ENCODE measurements around the gene NLRP1.

Gene NLRP1

DNA sequence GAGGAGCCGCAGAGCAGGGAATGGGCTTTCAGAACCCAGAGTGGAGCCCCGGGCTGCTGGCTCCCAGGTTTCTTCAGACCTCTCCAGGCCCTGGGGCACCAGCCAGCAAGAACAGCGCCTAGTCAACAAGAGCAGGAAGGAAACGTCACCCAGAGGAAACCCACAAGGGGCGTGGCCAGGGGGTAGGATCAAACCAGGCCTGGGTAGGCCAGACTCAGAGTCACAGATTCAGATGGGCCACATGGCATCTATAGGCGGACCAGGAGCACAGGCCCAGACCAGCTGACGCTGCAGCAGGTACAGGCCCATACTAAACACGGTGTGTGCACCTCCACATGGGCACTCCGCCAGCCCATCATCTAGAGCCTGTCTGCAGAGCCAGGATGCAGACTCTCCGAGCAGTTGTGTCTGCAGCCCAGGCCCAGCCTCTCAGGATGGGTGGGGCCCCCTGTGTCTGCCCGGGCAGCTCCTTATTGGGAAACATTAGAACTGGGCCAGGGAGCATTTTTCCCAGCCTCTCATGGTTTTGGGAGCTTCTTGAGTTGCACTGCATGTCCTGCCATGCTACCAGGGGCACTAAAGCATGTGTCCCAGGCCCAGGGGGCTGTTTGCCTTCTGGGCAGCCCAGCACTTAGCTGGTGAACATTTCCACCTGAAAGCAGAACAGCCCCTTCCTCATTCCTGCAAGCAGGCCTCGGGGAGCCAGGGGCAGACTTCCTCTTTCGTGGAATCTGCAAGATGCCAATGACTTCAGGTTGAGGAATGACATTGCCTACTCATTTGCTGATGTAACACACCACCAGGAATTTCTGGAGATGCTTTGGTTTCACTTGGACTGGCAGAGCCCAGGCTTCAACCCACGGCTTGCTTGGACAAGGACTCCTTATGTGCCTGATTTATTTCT, at the start of gene NLRP1:
TSS of gene NLRP1 (minus strand) at position 127 of the 904 bp plus-strand sequence. CDS start 552 bp downstream, outside the sequence.
- peak; percentile 85 for DNase-seq

DNA sequence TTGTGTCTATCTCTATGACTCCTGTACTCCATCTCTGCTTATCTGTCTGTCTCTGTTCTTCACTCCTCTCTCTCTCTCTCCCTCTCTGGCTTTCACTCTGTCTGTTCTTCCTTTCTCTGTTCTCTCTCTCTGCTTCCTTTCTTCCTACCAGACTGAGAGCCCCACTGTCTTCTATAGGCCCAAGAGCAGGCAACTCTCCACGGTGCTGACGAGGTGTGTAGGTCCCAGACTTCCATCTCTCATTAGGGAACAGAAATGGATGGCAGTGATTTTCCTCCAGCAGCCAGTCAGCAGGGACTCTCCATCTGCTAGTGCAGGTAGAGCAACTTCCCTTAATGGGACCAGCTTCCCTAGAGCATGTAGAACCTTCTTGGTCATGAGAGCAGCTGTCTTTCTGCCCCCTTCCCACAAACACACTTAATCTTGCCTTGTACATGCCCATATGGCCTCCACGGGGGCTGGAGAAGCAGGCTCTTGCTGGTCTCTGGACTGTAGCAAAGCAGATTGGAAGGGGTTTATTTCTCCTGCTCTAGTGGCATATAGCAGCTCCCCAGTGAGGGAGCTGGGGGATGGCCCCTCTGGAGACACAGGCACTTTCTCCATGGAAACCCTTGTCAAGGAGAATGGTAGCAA, 47.8 kb upstream of the NLRP1 start:
- no peak for DNase-seq

DNA sequence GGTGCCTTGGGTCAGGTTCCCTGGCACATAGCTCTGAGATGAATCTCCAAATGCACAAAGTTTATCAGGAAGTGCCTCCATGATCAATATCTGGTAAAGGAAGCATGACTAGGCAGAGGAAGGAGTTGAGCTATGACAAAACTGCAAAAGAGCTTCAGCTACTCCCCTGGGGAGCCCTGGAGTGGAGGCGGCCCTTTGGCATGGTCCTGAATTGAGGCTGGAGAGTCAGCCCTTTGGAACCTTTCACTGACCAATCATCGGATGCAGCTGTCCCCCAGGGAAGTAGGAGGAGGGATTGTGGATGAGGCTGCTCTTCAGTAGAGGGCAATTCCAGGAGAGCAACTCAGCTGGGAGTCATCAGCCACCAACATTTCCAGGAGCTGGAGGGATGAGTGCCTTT, 46.1 kb upstream of the NLRP1 start:
- DNase-seq = no peak

DNA sequence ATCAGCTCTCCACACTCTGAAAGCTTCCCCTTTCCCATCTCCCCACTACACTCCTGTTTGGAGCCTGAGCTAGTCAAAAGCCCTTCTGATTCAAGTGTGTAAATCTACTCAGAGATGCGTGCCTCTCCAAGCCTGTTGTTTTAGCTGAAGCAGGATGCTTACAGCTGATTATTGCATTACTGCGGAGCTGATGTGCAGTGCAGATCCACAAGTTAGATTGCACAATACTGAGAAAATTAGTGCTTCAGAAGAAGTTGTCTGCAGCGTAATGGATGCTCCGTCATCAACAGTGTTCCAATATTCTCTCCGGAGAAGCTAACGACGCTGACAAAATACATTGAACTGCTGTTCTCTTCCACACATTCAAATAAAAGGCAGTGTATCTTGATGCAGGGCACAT, 44.8 kb upstream of the NLRP1 start:
- DNase-seq = no peak

DNA sequence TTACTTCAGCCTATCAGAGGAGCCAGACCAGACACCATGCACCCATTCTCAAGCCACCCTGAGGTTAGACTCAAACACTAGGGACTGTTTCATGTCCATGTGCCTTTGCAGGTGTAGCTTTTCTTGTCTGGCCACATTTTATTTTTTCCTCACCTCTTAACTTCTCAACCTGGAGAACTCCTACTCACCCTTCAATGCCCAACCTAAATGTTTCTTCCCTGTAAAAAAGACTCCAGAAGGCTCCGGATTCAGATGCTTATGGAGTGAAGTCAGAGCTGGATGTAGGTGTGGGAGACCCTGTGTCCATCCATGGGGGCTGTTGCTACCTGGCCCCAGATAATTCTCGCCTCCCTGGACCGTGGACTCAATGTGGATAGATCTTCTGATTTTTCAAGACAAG, 44.0 kb upstream of the NLRP1 start:
- DNase-seq = no peak

DNA sequence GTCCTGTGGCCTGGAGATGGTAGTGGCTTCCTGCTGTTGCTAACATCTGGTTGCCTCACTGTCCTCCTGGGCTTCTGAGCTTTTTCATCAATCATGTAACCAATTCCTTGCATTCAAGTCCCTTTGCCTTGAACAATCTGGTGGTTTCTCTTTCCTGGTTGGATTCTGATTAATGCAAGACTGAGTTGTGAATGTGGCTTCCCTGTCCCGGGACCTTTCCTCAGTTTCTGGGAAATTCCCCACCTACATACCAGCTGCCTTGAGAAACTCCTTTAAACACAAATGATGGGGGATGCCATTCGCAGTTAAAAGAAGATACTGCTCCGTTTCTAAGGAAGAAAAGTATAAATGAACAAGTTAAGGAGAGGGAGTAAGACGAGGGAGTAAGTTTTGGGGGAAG, 39.9 kb upstream of the NLRP1 start:
- DNase-seq = no peak

DNA sequence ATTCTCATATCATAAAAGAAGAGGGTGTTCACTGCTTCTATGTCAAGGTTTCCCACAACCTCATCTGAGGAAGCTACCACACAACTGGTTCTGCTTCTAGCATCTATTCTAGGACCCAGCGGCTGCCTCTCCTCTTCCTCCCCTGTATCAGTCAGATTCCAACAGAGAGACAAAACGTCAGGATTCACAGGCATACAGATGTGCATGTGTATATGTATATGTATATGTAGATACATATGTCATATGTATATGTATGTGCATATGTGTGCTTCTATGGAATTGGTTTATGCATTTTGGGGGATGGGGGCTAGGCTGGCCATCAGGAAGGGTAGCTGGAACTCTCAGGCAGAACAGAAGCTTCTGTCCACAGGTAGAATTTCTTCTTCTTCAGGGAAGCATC, 37.4 kb upstream of the NLRP1 start:
- DNase-seq = no peak

DNA sequence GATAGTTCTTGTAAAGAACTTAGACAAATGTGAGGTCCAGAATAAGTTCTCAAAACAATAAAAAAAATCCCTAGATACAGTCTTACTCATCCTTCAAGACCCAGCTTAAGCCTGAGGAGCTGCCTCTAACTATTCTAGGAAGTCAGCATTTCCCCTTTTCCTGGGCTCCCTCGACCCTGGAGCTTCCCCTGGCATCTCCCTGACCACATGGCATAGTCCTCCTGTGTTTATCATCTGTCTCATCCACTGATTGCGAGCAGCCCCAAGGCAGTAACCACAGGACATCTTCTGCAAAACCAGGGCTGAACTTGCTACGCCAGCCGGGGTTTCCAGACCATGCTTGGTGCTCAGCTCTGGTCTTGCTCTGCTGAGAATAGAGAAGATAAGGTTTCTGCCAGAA, 36.7 kb upstream of the NLRP1 start:
- DNase-seq = no peak

DNA sequence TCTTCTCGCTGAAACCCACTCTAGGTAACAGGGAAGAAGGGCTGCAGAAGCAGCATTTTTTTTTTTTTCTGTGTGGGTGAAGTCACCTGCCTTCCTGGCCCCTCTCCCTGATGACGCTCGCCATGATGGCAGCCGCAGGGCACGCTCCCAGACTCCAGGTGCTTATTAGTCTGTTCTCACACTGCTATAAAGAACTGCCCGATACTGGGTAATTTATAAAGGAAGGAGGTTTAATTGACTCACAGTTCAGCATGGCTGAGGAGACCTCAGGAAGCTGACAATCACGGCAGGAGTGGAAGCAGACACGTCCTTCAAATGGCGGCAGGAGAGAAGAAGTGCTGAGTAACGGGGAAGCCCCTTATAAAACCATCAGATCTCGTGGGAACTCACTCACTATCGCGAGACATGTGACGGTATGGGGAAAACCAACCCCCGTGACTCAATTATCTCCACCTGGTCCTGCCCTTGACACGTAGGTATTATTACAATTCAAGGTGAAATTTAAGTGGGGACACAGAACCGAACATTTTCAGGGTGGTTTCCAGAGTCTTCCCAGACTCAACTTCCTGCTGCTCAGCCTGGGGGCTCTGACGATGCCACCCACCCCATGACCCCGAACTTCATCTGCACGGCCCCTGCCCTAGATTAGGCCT, 34.9 kb upstream of the NLRP1 start:
- no peak for DNase-seq

DNA sequence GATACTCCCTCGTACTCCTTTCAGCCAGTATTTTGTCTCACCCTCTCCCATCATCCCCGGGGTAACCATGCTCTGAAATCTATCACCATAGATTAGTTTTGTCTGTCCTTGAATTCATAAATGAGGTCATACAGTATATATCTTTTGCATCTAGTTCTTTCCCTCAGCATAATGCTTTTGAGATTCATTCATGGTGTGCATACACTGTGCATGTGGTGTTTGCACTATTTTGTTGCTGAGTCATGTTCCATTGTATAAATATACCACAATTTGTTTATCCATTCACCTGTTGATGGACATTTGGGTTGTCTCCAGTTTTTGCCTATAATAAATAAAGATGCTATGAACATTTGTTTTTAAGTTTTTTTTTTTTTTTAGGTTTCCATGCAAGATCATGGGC, 34.2 kb upstream of the NLRP1 start:
- no peak for DNase-seq

DNA sequence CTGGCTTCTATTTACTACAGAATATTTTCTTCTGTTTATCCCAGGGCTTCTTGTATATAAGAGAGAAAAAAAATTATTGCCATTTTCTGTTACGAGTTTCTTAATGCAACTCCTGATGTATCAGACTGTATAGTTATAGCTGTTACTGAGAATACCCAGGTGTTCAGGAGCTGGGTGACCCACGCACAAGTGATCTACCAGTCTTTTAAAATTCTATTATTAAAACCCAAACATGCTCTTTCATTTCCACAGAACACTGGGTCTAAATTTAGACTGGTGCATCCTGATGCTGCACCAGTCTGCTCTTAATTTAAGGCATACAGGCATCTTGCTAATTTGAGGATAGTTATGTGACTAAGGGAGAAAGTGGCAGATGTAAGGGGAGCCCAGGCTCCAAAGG, 31.2 kb upstream of the NLRP1 start:
- DNase-seq = no peak

DNA sequence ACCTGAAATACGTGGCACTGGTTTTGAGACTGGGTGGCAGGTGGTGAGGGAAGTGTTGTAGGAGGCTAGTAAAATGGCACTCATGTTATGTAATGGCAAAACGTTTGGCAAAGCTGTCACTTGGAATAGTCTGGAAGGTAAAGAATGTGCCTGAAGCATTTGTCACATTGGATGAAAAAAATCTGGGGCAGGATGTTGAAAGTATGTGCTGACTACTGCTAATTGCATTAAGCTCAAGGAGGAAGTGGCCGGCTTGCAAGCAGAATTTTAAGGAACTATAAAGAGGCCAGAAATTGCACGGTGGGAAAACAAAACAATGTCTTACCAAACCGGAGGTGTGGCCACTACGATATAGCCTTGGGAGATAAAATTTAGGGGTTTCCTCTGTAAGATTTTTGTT, 26.6 kb upstream of the NLRP1 start:
- no peak for DNase-seq

DNA sequence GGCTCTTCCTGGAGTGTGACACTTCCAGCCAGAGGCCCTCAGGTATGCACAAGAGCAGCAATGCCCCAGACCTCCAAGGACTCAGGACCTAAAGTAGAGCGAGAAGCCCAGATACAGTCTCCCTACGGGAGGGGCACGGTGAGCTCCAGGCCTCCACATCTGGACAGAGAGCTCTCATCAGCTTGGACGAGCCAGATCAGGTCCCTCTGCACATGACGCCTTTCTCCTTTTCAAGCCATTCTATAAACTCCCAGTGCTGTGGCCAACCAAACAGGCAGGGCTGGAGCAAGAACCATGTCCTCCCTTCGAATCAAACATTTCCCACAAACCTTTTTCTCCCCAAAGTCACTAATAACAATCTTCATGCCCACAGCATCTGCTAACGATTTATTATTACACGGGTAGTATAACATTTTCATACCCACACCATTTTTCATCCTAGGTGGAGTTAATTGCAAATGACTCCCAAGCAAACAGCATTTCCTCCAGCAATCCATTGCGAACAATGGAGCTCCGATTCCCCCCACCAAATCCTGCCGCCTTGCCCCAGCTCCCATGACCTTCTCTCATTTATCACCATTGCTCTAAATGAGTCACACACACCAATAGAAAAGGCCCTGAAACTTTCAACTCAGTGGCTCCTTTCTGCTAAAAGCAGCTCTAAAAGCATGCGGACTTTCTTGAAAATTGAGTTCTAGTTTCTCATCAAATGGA, 24.2 kb upstream of the NLRP1 start:
- no peak for DNase-seq

DNA sequence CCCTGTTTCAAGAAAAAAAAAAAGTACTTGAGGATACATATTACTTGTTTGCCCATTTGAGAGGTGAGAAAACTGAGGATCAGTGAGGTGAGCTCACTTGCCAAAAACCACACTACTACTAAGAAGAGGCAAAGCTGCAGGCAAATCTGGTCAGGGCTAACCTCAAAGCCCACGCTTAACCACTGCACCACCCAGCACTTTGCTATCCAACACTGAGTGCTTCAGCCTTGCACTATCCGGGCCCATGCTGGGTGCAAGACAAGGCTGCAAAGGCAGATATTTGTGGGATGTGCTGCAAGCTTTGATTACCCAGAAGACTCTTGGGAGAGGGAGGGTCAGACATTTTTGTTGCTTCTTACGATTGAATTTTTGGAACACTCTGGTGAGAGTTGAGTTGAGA, 23.6 kb upstream of the NLRP1 start:
- no peak for DNase-seq

DNA sequence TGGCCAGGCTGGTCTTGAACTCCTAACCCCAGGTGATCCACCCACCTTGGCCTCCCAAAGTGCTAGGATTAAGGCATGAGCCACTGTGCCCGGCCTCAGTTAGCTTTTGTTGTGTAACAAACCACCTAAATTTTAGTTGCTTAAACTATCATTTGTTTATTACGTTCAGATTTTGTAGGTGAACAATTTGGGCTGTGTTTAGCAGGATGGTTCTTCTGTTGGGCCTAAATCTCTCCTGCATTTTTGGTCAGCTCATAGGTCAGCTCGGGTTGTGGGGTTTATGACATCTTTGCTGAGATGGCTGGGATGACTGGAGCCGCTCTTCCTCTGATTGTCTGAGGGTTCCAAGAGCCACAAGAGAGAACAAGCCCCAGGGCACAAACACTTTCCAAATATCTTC, 21.1 kb upstream of the NLRP1 start:
- DNase-seq = no peak

DNA sequence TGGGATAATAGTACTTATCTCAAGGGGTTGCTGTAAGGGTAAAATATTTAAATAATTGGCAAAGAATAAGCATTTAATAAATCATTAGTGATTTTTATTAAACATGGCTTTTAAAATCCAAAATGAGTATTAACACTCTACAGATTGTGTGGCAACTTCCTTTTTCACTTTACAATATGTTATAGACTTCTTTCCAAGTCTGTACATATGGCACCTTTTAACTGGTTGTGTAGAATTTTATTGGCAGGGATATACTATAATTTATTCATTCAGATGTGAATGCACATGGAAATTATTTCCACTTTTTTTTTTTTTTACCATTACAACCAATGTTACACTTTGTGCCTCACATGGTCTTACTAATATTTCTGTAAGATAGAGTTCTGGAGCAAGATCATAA, 15.7 kb upstream of the NLRP1 start:
- no peak for DNase-seq

DNA sequence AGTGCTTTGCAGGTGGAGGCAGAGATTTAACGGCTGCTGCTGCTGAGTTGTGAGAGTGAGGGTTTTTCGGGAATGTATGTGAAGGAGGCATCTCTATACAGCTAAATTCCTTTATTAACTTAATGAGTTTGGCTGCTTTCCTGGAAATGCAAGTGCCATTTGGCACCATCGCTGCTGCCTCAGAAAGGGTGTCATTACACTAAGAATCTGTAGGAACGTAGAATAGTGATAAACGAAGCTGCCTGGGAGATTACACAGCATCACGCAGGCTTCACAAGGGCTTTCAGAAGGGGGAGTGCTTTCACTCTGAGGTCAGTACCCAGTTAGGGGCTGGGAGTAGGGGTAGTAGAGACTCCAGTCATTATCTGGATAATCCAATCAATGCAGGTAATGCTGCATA, 14.1 kb upstream of the NLRP1 start:
- no peak for DNase-seq

DNA sequence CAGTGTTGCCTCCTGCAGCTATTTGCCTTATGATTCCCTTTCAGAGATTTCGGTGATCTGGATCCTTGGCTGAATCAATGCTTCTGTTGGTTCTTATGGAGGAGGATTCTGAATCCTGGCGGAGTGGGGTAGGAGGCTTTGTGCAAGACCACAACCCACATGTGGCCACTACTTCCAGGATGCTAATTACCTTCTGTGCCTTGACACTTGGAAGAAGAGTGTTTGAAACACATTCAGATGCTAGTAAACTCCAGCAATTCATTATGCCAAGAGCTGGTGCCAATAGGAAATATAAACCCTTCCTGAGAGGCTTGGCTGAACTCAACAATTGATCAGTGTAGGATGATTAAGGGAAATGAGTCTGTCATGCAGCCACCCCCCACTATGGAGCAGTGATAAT, 12.1 kb upstream of the NLRP1 start:
- DNase-seq = no peak

DNA sequence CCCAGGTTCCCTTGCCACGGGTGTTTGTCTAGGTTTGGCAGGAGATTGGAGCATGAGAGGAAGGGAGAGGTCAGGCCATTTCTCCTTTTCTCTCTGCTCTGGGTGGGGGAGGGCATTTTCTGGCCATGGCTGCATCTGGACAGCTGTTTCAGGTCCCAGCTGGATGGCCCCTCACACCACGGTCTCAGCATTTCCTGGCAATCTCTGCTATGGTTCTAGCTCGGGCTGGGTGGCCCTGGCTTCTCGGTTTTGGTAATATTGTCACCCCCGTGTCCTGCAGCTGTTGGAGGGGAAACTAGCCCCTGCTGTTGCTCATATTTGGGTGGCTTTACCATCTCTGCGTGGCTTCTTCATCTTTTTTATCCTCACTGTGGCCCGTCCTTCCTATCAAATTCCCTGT, 11.5 kb upstream of the NLRP1 start:
- no peak for DNase-seq

DNA sequence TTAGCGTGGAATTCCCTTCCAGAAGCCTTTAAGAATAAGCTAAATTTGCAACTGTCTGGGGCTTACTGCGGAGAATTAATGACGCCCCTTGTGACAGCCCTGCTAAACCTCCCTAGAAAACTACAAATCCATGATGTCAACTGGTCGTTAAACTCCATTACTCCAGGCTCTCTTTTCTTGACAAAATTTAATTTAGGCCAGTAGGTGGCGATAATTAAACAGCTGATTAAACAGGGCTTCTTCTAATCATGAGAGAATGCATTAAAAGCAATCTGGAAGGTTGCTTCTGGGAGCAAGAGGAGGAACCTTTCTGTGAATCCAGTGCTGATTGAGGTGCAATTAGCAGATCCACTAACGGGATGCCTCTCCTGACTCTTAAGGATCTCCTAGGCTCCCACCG, 8.1 kb upstream of the NLRP1 start:
- DNase-seq = no peak

DNA sequence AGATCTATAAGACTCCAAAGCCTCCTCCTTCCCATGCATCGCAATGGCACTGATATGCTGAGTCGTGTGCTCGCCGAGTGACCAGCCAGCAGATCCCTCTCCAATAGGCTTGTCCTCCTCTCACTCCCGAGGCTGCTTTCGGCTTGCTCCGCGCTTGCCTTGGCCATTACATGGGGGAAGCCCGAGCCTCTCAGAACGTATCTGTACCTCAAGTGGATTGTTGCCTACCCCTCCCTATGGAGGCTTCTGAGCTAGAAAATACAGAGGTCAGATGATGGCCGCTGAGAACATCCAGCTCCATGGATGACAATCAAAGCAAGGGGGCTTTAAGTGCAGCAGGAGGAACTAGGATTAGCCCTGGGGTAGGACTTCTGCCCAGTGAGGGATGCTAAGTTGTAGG, 7.7 kb upstream of the NLRP1 start:
- no peak for DNase-seq

DNA sequence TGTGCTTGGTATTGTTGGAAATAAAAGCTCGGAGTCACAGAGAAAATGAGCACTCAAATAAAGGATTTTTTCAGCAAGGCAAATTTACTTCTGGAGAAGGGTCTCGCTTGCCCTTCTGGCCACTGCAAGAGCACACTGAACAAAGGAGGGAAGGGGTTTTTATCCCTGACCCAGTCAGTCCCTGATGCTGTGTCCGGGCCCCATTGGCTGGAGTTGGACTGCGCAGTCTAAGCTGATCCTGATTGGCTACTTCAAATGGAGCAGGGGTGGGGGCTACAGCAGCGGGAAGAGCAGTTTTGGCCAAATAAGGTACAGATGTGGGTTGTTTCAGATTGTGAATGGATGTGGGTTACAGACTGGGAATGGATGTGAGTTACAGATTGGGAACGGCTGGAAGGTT, 4.3 kb upstream of the NLRP1 start:
- no peak for DNase-seq

DNA sequence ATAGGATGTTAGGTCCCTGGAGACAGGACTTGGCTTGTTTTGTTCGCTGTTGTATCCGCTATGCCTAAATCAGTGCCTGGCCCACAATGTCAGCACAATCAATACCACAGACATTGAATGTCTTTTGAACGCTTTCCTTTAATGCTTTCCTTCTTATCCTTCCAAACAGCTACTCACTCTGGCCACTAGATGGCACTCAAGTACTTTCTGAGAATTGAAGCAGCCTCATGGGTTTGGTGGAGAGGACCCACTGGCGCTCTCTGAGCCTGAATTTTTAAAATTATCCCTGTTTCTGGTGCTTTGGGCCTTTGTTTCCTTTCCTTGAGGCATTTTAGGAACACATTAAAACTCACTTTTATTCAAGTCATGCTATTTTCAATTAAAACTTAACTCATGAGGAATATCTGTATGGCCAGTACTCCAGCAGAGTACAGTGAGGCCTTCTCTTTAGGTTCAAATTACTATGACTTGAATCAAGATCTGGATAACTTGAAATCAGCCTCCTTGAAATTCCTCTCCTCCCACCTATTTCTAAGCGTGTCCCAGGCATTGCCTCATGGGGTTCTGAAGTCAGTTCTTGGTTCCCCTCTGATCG, 3.2 kb upstream of the NLRP1 start:
- no peak for DNase-seq

Measured in stimulated activated CD4-positive, alpha-beta T cell treated with anti-CD3 and anti-CD28 coated beads, Interleukin-12 subunit alpha, Interleukin-12 subunit beta, amount 100 ng/mL, for 4 hours (primary cell).